ENCODE results near the gene SLC43A1. TPM values are rescaled to one million over a fixed set of nuclear protein-coding genes. Genes with fewer than 3 reads are reported as not detected.

Gene SLC43A1
- polyA plus RNA-seq, 2 donors = 2.5 to 3.7 TPM

DNA sequence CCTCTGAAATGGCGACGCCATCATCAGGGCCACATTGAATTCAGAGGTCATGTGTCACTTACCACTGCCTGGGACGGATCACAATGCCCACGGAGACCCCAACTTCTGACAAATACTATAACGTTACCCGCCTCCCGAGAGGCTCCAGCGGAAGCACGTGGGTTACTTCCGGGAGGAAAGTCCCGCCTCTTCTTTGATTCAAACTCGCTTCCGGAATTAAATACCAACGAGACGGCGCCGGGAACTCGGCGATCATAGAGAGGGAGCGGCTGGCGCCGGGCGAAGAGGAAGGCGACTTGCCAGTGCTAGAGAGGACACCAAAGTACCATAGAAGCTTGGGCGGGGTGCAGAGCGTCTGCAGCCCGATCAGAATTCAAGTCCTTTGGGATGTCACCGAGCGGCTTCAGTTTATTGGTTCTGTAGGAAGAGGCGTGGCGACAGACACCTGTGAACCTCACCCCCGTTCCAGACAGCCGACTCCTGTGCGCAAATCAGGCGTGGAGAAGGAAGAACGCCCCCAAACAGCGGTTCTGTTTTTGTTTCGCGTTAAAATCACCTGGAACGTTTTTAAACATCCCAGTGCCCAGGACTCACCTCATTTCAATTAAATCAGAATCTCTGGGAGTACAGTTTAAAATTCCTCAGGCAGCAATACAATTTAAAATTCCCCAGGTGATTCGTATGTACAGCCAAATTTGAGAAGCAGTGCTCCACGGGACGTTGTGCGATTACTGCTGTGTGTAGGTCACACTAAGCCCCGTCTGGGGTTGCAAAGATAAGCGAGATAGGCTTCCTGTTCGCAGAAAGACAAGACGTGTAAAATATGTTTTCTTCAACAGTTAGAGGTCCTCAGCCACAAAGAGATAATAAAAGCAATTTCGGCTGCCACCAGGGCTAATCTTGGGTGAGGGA, 15.3 kb upstream of the SLC43A1 start, which contains the start of gene TIMM10:
TSS of gene TIMM10 (minus strand) at position 159 of the 912 bp plus-strand sequence. CDS start 565 bp downstream, outside the sequence.
- peaks cover 5 to 6% of the 10 kb centered on the region in 2 donors for H3K36me3 ChIP-seq (ENCODE audit: control insufficient read depth in 2 of 2, insufficient read depth in 2 of 2, low read length in 1 of 2)
- 0% methylated on average over 49 of the region's 49 CpGs for WGBS, 2 donors

DNA sequence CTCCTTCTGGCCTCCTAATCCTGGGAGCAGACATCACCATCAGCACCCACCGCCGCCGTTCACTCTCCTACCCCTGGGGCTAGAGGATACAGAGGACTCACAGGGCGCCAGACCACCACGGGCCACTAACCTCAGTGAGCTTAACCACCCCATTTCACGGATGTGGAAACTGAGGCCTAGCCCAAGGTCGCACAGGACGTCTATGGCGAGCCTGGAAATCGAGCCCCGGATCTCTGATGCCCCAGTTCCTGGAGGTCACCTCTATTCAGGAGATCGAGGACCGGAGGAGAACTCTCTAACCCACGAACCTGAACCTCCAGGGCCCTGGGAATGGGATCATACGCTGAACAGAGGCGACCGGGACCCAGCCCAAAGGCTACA, 14.7 kb upstream of the SLC43A1 start:
- no peaks in the 10 kb centered on the region for H3K9me3 ChIP-seq (ENCODE audit: control insufficient read depth in 2 of 2, insufficient read depth in 1 of 2, low read depth in 1 of 2, low read length in 1 of 2)
- H3K36me3 ChIP-seq (ENCODE audit: control insufficient read depth in 2 of 2, insufficient read depth in 2 of 2, low read length in 1 of 2) = peaks cover 5 to 6% of the 10 kb centered on the region in 2 donors
- no peaks in the 10 kb centered on the region for H3K27me3 ChIP-seq (ENCODE audit: control insufficient read depth in 1 of 2, insufficient read depth in 2 of 2, low read length in 2 of 2)
- WGBS, 2 donors = 1% methylated on average over 17 of the region's 17 CpGs
- H3K27ac ChIP-seq (ENCODE audit: low read depth in 2 of 2, low read length in 1 of 2) = peak overlapping the region; percentile 37 to 78
- H3K4me3 ChIP-seq (ENCODE audit: low read depth in 1 of 2, low read length in 2 of 2) = peak overlapping the region; percentile 80 to 89
- peaks cover 3 to 5% of the 10 kb centered on the region in 2 donors for H3K4me1 ChIP-seq (ENCODE audit: control insufficient read depth in 2 of 2, insufficient read depth in 2 of 2, low read length in 1 of 2)

More for the DNA sequence above, 15.3 kb upstream of the SLC43A1 start, which contains the start of gene TIMM10:
- Histone ChIP-seq H3K27ac (ENCODE audit: low read depth in 2 of 2, low read length in 1 of 2) (peak within 1 kb of the TSS; percentile 74 to 78), H3K4me1 (ENCODE audit: control insufficient read depth in 2 of 2, insufficient read depth in 2 of 2, low read length in 1 of 2) (peaks cover 3 to 5% of the 10 kb centered on the region in 2 donors), H3K27me3 (ENCODE audit: control insufficient read depth in 1 of 2, insufficient read depth in 2 of 2, low read length in 2 of 2) (no peaks in the 10 kb centered on the region), H3K4me3 (ENCODE audit: low read depth in 1 of 2, low read length in 2 of 2) (peak within 1 kb of the TSS; percentile 80 to 89), H3K9me3 (ENCODE audit: control insufficient read depth in 2 of 2, insufficient read depth in 1 of 2, low read depth in 1 of 2, low read length in 1 of 2) (no peaks in the 10 kb centered on the region)

DNA sequence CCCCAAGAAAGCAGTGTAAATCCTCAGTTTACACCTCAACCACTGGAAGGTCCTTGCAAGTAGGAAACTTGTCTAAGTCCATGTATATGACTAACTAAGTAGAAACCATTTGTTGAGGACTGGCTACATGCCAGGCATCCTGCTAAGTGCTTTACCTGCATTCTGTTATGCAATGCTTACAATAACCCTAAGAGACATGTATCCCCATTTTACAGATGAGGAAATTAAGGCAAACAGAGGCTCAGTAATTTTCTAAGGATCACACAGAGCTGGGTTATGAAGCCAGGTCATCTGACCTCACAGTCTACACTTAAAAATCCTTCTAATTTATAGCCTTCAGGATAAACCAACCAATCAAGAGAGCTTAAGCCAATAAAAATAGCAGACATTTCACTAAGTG, 13.5 kb upstream of the SLC43A1 start:
- Histone ChIP-seq H3K36me3 (ENCODE audit: control insufficient read depth in 2 of 2, insufficient read depth in 2 of 2, low read length in 1 of 2) (peaks cover 5 to 6% of the 10 kb centered on the region in 2 donors), H3K9me3 (ENCODE audit: control insufficient read depth in 2 of 2, insufficient read depth in 1 of 2, low read depth in 1 of 2, low read length in 1 of 2) (no peaks in the 10 kb centered on the region), H3K27ac (ENCODE audit: low read depth in 2 of 2, low read length in 1 of 2) (no peak overlapping the region), H3K27me3 (ENCODE audit: control insufficient read depth in 1 of 2, insufficient read depth in 2 of 2, low read length in 2 of 2) (no peaks in the 10 kb centered on the region), H3K4me3 (ENCODE audit: low read depth in 1 of 2, low read length in 2 of 2) (no peak overlapping the region), H3K4me1 (ENCODE audit: control insufficient read depth in 2 of 2, insufficient read depth in 2 of 2, low read length in 1 of 2) (peaks cover 3 to 5% of the 10 kb centered on the region in 2 donors)

- H3K36me3 ChIP-seq (ENCODE audit: control insufficient read depth in 2 of 2, insufficient read depth in 2 of 2, low read length in 1 of 2) = peaks cover 5 to 6% of the 10 kb centered on the region in 2 donors
- H3K4me3 ChIP-seq (ENCODE audit: low read depth in 1 of 2, low read length in 2 of 2) = no peak overlapping the region
- no peaks in the 10 kb centered on the region for H3K9me3 ChIP-seq (ENCODE audit: control insufficient read depth in 2 of 2, insufficient read depth in 1 of 2, low read depth in 1 of 2, low read length in 1 of 2)
- no peaks in the 10 kb centered on the region for H3K27me3 ChIP-seq (ENCODE audit: control insufficient read depth in 1 of 2, insufficient read depth in 2 of 2, low read length in 2 of 2)
- WGBS, 2 donors = 16 to 20% methylated on average over 7 of the region's 7 CpGs
- H3K27ac ChIP-seq (ENCODE audit: low read depth in 2 of 2, low read length in 1 of 2) = no peak overlapping the region
- peaks cover 3 to 5% of the 10 kb centered on the region in 2 donors for H3K4me1 ChIP-seq (ENCODE audit: control insufficient read depth in 2 of 2, insufficient read depth in 2 of 2, low read length in 1 of 2)
Observed at GRCh38 chr11:57527056-57527631, 11.6 kb upstream of the SLC43A1 start.

DNA sequence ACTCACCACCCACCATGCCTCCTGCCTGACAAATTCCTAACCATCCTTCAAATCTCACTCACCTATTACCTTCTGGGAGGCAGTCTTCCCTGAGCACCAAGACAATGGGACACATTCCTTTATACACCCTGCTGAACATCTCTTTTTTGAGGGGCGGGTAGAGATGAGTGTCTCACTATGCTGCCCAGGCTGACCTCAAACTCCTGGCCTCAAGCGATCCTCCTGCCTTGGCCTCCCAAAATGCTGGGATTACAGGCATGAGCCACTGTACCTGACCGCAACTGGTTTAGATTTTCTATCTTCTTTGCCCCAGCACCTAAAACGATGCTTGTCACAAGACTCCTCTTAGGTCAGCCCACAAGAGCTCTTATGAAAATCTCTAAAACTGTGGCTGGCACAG, 7.9 kb upstream of the SLC43A1 start:
- Histone ChIP-seq H3K9me3 (ENCODE audit: control insufficient read depth in 2 of 2, insufficient read depth in 1 of 2, low read depth in 1 of 2, low read length in 1 of 2) (no peaks in the 10 kb centered on the region), H3K27ac (ENCODE audit: low read depth in 2 of 2, low read length in 1 of 2) (no peak overlapping the region), H3K4me1 (ENCODE audit: control insufficient read depth in 2 of 2, insufficient read depth in 2 of 2, low read length in 1 of 2) (no peaks in the 10 kb centered on the region), H3K4me3 (ENCODE audit: low read depth in 1 of 2, low read length in 2 of 2) (no peak overlapping the region), H3K36me3 (ENCODE audit: control insufficient read depth in 2 of 2, insufficient read depth in 2 of 2, low read length in 1 of 2) (peaks cover 0 to under 1% of the 10 kb centered on the region in 2 donors), H3K27me3 (ENCODE audit: control insufficient read depth in 1 of 2, insufficient read depth in 2 of 2, low read length in 2 of 2) (no peaks in the 10 kb centered on the region)
- WGBS, 2 donors = 92 to 93% methylated on average over 4 of the region's 4 CpGs

- 89 to 91% methylated on average over 2 of the region's 2 CpGs for WGBS, 2 donors
- Histone ChIP-seq H3K4me1 (ENCODE audit: control insufficient read depth in 2 of 2, insufficient read depth in 2 of 2, low read length in 1 of 2) (no peaks in the 10 kb centered on the region), H3K36me3 (ENCODE audit: control insufficient read depth in 2 of 2, insufficient read depth in 2 of 2, low read length in 1 of 2) (no peaks in the 10 kb centered on the region), H3K27me3 (ENCODE audit: control insufficient read depth in 1 of 2, insufficient read depth in 2 of 2, low read length in 2 of 2) (no peaks in the 10 kb centered on the region), H3K9me3 (ENCODE audit: control insufficient read depth in 2 of 2, insufficient read depth in 1 of 2, low read depth in 1 of 2, low read length in 1 of 2) (no peaks in the 10 kb centered on the region), H3K4me3 (ENCODE audit: low read depth in 1 of 2, low read length in 2 of 2) (no peak overlapping the region), H3K27ac (ENCODE audit: low read depth in 2 of 2, low read length in 1 of 2) (no peak overlapping the region)
Observed at GRCh38 chr11:57521116-57521515, 5.6 kb upstream of the SLC43A1 start.

DNA sequence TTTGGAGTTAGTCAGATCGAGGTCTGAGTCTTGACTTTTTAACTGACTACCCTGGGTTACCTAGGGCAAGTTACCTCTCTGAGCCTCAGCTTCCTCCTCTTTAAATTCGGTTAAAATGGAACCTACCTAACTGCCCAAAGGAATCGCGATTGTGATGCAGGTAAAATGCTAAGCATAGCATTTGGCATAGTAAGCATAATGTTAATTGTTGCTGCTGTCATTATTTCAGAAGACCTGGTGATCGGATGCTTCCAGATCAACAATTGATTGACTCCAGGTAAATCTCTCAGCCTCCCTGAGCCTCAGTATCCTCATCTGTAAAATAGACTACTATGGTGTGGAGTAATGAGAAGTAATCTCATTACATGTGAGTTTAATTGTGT, 550 bp upstream of the SLC43A1 start:
- Histone ChIP-seq H3K4me3 (ENCODE audit: low read depth in 1 of 2, low read length in 2 of 2) (peak overlapping the region; percentile 59 to 72), H3K36me3 (ENCODE audit: control insufficient read depth in 2 of 2, insufficient read depth in 2 of 2, low read length in 1 of 2) (no peaks in the 10 kb centered on the region), H3K9me3 (ENCODE audit: control insufficient read depth in 2 of 2, insufficient read depth in 1 of 2, low read depth in 1 of 2, low read length in 1 of 2) (no peaks in the 10 kb centered on the region), H3K4me1 (ENCODE audit: control insufficient read depth in 2 of 2, insufficient read depth in 2 of 2, low read length in 1 of 2) (peaks cover 3 to 13% of the 10 kb centered on the region in 2 donors), H3K27me3 (ENCODE audit: control insufficient read depth in 1 of 2, insufficient read depth in 2 of 2, low read length in 2 of 2) (no peaks in the 10 kb centered on the region), H3K27ac (ENCODE audit: low read depth in 2 of 2, low read length in 1 of 2) (peak overlapping the region in 1 of 2 donors; percentile 50)
- 15 to 16% methylated on average over 5 of the region's 5 CpGs for WGBS, 2 donors

DNA sequence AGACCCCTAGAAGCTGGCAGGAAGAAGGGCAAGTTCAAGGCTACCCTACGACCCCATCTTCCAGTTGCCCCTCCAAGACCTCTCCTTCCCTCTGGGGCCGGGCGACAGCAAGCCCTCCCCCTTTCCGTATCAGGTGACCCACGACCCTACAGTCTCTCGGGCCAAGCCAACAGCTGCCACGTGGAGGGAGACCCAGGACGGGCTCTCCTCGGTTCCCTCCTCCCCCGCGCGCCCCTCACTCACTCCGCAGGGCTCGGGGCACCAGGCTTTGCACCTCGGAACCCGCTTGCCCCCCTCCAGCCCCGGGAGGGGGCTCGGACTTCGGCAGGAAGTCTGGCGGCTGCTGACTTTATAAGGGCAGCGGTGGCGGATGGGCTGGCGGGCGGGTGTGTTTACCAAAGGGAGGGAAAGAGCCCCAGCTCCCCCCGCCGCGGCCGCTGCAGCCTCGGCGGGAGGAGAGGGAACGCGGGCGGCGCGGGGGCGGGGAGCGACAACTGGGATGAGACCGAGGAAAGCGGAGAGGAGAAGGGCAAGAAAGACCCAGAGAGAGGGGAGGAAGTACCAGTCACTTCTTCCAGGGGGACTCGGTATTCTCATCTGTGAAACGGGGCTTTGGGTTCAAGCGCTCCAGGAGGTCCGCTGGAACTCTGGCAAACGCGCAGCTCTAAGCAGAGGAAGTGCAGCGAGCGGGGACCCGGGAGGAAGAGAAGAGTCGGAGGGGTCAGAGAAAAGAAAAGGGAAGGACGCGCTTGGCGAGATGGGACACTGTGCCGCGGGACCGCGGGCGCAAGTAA, 767 bp downstream of the SLC43A1 start:
- 0 to 1% methylated on average over 57 of the region's 57 CpGs for WGBS, 2 donors
- no peaks in the 10 kb centered on the region for H3K27me3 ChIP-seq (ENCODE audit: control insufficient read depth in 1 of 2, insufficient read depth in 2 of 2, low read length in 2 of 2)
- H3K4me1 ChIP-seq (ENCODE audit: control insufficient read depth in 2 of 2, insufficient read depth in 2 of 2, low read length in 1 of 2) = peaks cover 3 to 13% of the 10 kb centered on the region in 2 donors
- H3K9me3 ChIP-seq (ENCODE audit: control insufficient read depth in 2 of 2, insufficient read depth in 1 of 2, low read depth in 1 of 2, low read length in 1 of 2) = no peaks in the 10 kb centered on the region
- no peaks in the 10 kb centered on the region for H3K36me3 ChIP-seq (ENCODE audit: control insufficient read depth in 2 of 2, insufficient read depth in 2 of 2, low read length in 1 of 2)
- peak overlapping the region; percentile 59 to 72 for H3K4me3 ChIP-seq (ENCODE audit: low read depth in 1 of 2, low read length in 2 of 2)
- peak overlapping the region; percentile 35 to 56 for H3K27ac ChIP-seq (ENCODE audit: low read depth in 2 of 2, low read length in 1 of 2)

DNA sequence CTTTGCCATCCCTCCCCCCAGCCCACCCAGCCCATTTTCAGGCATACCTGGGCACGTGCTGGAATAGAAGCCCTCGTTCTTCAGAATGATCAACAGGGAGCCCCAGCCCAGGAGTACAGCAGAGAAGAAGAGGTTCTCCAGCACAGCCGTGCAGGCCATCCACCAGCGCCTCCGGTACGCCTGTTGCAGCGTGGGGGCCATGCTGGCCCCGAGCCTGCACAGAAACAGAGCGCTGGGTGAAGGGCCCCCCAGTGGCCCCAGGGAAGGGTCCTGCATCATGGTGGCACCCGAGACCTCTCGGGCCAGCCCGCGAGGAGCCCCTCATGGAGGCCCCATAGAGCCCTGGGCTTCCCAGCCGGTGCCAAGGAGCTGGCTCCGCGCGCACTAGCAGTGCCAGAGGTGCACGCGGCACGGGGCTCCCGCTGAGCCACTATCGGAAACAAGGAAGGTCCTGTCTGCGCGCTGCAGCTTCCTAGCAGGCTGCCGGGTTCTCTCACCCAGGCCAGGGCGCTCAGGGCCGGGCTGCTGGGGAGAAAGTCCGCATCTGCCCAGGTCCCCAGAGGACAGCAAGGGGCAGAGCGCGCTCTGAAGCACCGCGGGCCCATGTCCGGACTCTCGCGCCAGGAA, 1.5 kb downstream of the SLC43A1 start:
- no peaks in the 10 kb centered on the region for H3K9me3 ChIP-seq (ENCODE audit: control insufficient read depth in 2 of 2, insufficient read depth in 1 of 2, low read depth in 1 of 2, low read length in 1 of 2)
- H3K36me3 ChIP-seq (ENCODE audit: control insufficient read depth in 2 of 2, insufficient read depth in 2 of 2, low read length in 1 of 2) = no peaks in the 10 kb centered on the region
- H3K27ac ChIP-seq (ENCODE audit: low read depth in 2 of 2, low read length in 1 of 2) = peak overlapping the region; percentile 15 to 56
- peak overlapping the region; percentile 59 to 72 for H3K4me3 ChIP-seq (ENCODE audit: low read depth in 1 of 2, low read length in 2 of 2)
- WGBS, 2 donors = 11 to 14% methylated on average over 27 to 35 of the region's 35 CpGs
- no peaks in the 10 kb centered on the region for H3K27me3 ChIP-seq (ENCODE audit: control insufficient read depth in 1 of 2, insufficient read depth in 2 of 2, low read length in 2 of 2)
- peaks cover 3 to 13% of the 10 kb centered on the region in 2 donors for H3K4me1 ChIP-seq (ENCODE audit: control insufficient read depth in 2 of 2, insufficient read depth in 2 of 2, low read length in 1 of 2)

All from esophagus (tissue), 2 donors.